ENCODE data around the gene KSR2. TPM values are rescaled to one million over a fixed set of nuclear protein-coding genes. Genes with fewer than 3 reads are reported as not detected.

KSR2 gene
- total RNA-seq, 1 donor from 2014 or later: 0.78 TPM

Other genes starting within 250 kb of the KSR2 start
- gene RFC5, start 47.7 kb upstream of the KSR2 start, total RNA-seq: 25.7 TPM
- gene WSB2, start 92.2 kb upstream of the KSR2 start, total RNA-seq: 415 TPM
- 15.4 TPM for gene VSIG10, start 135.0 kb upstream of the KSR2 start, total RNA-seq
- 266 TPM for gene PEBP1, start 167.1 kb upstream of the KSR2 start, total RNA-seq